Suprapubic skin (tissue), 4 donors: ENCODE results near the gene ALCAM.

Experiments
- CTCF ChIP-seq, 2 donors: fragments of 200-600 bp in 1 of 2; fragments of 450-650 bp in 1 of 2; sonication (generic) in 1 of 2; IDR thresholded peaks; one replicate each; pipeline ENCODE4 v1.5.1; 2016 to 2019; ENCODE audit warnings: antibody characterized with exemption in 2 of 2, mild to moderate bottlenecking in 1 of 2, moderate library complexity in 1 of 2
- EP300 ChIP-seq: sonication (generic); formaldehyde crosslinking; IDR thresholded peaks from one replicate; pipeline ENCODE4 v1.6.1; 2017; ENCODE audit warnings: antibody characterized with exemption
- POLR2A ChIP-seq, 2 donors: fragments of 450-650 bp; IDR thresholded peaks; one replicate each; pipeline ENCODE4 v1.6.1; 2017; ENCODE audit warnings: antibody characterized with exemption in 2 of 2, mild to moderate bottlenecking in 2 of 2, moderate library complexity in 2 of 2
- POLR2AphosphoS5 ChIP-seq, 3 donors: sonication (generic); formaldehyde crosslinking; IDR thresholded peaks; one replicate each; pipeline ENCODE4 v1.6.1; 2017; ENCODE audit warnings: antibody characterized with exemption in 3 of 3

- TF ChIP-seq POLR2A (IDR thresholded peaks at IDR 0.05) (no peak), CTCF (IDR thresholded peaks at IDR 0.05) (no peak), POLR2AphosphoS5 (IDR thresholded peaks at IDR 0.05) (no peak), EP300 (no peak)
Observed at GRCh38 chr3:105401254-105401653, 34.5 kb downstream of the ALCAM start.
